Subcutaneous adipose tissue (tissue), 4 donors: ENCODE measurements around the gene KLHL25. TPM values are rescaled to one million over a fixed set of nuclear protein-coding genes. Genes with fewer than 3 reads are reported as not detected.

Experiments used
- total RNA-seq, 4 donors: library from RNA; depleted of rRNA; stranded (reverse); fragments of >200 nt; gene quantifications; one replicate each; pipeline ENCODE4 v1.1.0, GENCODE V29; 2016
- TF ChIP-seq, protein P1 (sequence below): fragments of 450-650 bp; IDR thresholded peaks from one replicate; pipeline ENCODE4 v1.5.1; 2016; ENCODE audit warnings: low read depth, mild to moderate bottlenecking, control low read depth, antibody characterized with exemption, moderate library complexity

KLHL25 gene
- total RNA-seq, 4 donors from 2014 or later = 8.5 to 61.2 (median 12.0) TPM

DNA sequence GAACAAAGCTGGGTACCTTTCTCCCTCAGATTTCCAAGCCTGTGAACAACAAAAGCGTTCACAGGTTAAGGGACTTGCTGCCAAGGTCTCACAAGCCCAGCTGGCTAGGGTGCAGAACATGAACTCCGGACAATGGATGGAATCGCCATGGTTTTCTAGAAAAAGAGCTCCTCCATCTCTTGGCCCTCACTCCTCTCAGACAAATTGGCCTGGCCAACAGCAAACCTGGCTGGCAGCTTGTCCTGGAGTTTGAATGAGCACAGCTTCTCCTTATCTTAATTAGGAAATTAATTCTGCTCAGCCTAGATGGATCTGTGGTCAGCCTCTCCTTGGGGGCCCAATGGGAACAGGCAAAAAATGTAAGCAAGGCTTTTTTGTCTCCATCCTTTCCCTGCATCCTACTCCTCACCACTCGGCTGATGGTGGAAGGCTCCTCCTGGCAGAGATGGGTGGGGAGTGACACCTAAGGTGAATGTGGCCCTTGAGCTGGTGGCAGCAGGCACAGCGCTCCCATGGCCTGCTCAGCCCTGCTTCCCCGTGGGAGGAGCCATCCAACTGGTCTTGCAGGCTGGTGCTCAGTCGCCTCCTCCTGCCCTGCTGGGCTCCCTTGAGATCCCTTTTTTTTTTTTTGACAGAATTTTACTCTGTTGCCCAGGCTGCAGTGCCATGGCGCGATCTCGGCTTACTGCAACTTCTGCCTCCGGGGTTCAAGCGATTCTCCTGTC is 5.8 kb downstream of the KLHL25 start:
- TF ChIP-seq, protein P1, sequence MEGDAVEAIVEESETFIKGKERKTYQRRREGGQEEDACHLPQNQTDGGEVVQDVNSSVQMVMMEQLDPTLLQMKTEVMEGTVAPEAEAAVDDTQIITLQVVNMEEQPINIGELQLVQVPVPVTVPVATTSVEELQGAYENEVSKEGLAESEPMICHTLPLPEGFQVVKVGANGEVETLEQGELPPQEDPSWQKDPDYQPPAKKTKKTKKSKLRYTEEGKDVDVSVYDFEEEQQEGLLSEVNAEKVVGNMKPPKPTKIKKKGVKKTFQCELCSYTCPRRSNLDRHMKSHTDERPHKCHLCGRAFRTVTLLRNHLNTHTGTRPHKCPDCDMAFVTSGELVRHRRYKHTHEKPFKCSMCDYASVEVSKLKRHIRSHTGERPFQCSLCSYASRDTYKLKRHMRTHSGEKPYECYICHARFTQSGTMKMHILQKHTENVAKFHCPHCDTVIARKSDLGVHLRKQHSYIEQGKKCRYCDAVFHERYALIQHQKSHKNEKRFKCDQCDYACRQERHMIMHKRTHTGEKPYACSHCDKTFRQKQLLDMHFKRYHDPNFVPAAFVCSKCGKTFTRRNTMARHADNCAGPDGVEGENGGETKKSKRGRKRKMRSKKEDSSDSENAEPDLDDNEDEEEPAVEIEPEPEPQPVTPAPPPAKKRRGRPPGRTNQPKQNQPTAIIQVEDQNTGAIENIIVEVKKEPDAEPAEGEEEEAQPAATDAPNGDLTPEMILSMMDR = no peak

DNA sequence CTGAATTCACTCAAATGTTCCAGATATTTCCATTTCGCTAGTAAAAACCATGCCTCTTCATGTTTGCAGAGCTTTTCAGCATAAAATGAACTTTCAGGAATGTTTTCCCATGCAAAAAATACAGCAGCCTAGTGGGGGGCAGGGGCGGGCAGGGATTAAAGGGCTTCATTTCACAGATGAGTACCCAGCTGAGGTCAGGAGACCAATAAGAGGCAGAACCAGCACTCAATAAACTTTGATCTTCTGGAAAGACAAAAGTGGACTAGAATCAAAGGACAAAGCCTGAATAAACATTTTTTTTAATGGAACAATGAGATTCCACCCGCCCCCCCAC is 8.0 kb downstream of the KLHL25 start:
- TF ChIP-seq, protein P1 = no peak

DNA sequence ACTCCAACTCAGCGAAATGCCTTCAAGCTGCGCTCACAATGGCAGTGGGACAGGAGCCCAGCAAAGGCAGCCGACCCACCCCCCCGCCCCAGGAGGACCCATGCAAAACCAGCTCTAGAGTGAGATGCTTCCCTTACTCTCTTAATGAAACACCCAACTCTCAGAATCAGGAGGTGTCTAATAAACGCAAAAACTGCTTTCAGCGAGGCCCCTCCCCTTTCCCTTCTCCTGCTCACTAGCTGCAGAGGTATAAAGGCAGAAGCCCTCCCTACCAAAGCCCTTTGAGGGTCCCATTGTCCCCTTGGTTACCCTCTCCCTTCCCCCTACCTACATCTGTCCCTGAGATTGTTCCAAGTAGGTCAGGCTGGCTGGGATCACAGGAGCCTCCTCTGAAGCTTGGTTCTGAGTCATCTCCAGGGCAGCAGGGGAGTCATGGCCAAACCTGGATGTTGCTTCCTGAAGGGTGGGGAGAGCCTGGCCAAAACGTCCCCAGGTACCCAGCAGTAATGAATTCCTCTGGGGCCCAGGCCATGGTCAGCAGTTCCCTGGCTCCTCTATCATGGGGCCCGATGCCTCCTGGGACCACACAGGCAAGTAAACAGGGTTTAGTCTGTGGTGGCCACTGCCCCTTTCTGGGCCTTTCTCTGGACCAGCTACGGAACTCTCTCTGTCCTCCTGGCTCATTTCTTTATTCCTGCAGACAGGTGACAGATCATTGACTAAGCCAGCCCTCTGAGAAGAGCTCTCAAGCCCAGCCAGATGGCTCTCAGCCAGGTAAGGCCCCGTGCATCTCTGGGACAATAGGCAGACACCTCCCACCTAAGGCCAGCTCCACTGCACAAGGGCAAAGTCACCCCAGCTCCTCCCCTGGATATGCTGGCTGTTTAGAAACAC is 8.6 kb downstream of the KLHL25 start:
- TF ChIP-seq, protein P1 = no peak

DNA sequence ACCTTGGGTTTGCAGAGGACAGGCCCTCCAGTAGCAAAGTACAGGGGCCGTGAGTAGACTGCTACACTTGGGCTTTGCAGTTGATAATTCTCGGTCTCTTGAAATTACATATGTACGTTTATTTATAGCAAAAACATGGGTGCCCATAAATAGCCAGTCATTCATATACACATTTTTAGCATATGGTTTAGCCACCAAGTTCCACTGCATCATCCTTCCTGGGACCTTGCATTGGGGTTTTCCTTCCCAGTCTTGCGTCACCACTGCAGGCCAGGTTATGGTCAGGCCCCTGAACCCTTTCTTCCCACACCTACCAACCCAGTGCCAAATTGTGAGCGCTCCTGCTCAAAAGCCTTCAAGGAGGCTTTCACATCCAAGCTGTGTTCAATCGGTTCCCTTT is 12.7 kb downstream of the KLHL25 start:
- TF ChIP-seq, protein P1 = no peak

DNA sequence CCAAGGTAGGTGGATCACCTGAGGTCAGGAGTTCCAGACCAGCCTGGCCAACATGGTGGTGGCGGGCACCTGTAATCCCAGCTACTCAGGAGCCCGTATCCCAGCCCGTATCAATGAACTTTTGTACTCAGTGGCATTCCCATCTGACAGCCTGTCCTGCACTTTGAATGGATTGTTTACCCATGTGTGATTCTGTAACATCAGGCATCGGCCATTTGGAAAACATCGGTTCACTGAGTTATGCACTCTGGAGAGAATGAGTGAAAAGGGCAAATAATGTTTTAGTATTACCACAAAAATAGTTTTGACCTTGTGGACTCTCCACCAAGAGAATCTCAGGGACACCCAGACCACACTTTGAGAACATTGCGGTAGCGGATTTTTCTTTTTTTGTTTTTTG is 13.6 kb downstream of the KLHL25 start:
- TF ChIP-seq, protein P1 = no peak

DNA sequence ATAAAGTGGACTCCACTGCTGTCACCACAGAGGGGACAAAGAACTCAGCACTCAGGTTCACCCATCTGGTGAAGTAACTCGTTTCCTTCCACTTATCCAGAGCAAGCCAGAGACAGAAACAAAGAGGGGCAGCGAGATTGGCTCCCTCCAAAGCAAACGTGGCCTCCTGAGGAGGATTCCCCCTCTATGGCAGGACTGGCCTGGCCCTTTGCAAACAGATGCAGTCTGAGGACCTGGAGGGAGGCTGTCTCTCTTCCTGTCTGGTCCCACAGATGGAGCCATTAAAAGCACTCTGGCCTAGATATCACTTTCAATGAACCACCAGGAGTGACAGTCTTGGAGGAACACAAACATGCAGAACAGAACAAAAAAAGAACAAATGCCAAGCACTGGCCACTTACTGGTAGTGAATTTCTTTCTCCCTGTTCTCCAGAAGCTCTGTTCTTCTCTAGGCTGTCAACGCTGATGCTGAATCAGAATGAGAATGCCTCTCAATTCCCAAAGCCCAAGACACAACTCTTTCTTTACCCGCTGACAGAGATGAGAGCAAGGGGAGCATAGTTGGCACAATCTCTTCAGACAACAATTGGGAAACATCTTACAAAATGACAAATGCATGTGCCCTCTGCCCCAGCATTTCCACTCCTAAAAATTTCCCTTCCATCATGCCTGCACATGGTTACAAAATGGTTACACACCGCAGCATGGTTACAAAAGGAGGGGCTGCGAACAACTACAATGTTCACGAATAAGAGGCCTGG is 14.3 kb downstream of the KLHL25 start:
- TF ChIP-seq, protein P1 = no peak

DNA sequence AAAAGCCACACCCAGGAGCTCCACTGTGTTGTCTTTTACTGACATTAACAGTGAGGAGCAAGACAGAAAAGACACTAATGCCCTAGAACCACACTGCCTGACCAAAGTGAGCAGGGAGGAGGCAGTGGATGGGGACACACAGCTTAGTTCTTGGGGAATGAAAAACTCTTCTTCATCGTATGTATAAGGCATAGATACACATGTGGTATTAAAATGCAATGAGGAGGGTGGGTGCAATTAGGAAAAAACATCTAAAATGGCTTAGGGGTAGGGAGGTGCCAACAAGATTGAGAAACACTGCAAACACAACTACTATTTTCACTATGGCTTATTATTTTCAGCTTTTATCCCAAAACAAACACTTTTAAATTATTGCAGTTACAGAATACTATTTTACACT is 15.5 kb downstream of the KLHL25 start:
- TF ChIP-seq, protein P1 = no peak
